Gastrocnemius medialis (tissue), 4 donors: ENCODE measurements around the gene TEX38. TPM values are rescaled to one million over a fixed set of nuclear protein-coding genes. Genes with fewer than 3 reads are reported as not detected.
"Not testable (repeated sequence)": the region's sequence is repeated elsewhere in the genome, so short reads cannot be mapped to it uniquely, and the experiment has no call there.

Experiments
- ATAC-seq, 2 donors: fragments of 150-250 bp; one replicate each; pipeline ENCODE4 v1.9.1; 2016
- DNase-seq, 2 donors: peaks; one replicate each; pipeline ENCODE4 v3.0.0-alpha.2; 2019
- H3K27ac ChIP-seq, 4 donors: fragments of 200-600 bp; sonication (generic); 1 replicate in 1 of 4; 2 replicates in 3 of 4; pipeline ENCODE4 v1.5.1; 2016 to 2018; ENCODE audit warnings: mild to moderate bottlenecking in 2 of 4, moderate library complexity in 1 of 4
- H3K27me3 ChIP-seq, 3 donors: fragments of 200-600 bp; sonication (generic) in 2 of 3; 1 replicate in 1 of 3; 2 replicates in 2 of 3; pipeline versions ENCODE4 v1.5.1 to v1.6.0; 2016 to 2019; ENCODE audit warnings: mild to moderate bottlenecking in 1 of 3, moderate library complexity in 1 of 3
- H3K36me3 ChIP-seq, 2 donors: fragments of 200-600 bp; sonication (generic) in 1 of 2; one replicate each; pipeline ENCODE4 v1.5.1; 2017 to 2018
- H3K4me1 ChIP-seq, 2 donors: fragments of 200-600 bp; sonication (generic) in 1 of 2; one replicate each; pipeline ENCODE4 v1.5.1; 2016 to 2017; ENCODE audit warnings: mild to moderate bottlenecking in 2 of 2
- H3K4me3 ChIP-seq, 4 donors: fragments of 200-600 bp; sonication (generic) in 3 of 4; 1 replicate in 1 of 4; 2 replicates in 3 of 4; pipeline ENCODE4 v1.5.1; 2016 to 2019; ENCODE audit warnings: mild to moderate bottlenecking in 2 of 4
- H3K9me3 ChIP-seq, 3 donors: fragments of 200-600 bp; sonication (generic) in 2 of 3; 1 replicate in 1 of 3; 2 replicates in 2 of 3; pipeline ENCODE4 v1.5.1; 2016 to 2019
- POLR2A ChIP-seq, 2 donors: fragments of 450-650 bp; IDR thresholded peaks; one replicate each; pipeline ENCODE4 v1.6.1; 2017; ENCODE audit warnings: antibody characterized with exemption in 2 of 2, mild to moderate bottlenecking in 2 of 2, moderate library complexity in 2 of 2
- in situ Hi-C, 4 donors: fragments of 200-750 bp; cut with MboI; loops; one replicate each; pipeline versions ENCODE4 v1.15.0 to v1.8.0; 2017; ENCODE audit warnings: low sequenced_read_pairs in 4 of 4
- intact Hi-C: fragments of 100-400 bp; cut with DNase I; formaldehyde crosslinking; loops from one replicate; pipeline ENCODE4 v1.15.1; 2023; ENCODE audit warnings: low total_unique reads
- total RNA-seq, 4 donors: library from RNA; depleted of rRNA; stranded (reverse); fragments of >200 nt; gene quantifications; one replicate each; pipeline versions ENCODE4 v1.1.0 to v1.2.3, GENCODE V29; 2016
- TF ChIP-seq, protein P1 (sequence below), 5 experiments: fragments of 450-650 bp in 3 of 5; fragments of 200-600 bp in 2 of 5; sonication (generic) in 2 of 5; IDR thresholded peaks in 4 of 5; conservative IDR thresholded peaks in 1 of 5; 1 replicate in 4 of 5; 2 replicates in 1 of 5; pipeline ENCODE4 v1.5.1; 2016 to 2019; ENCODE audit warnings: antibody characterized with exemption in 5 of 5, mild to moderate bottlenecking in 3 of 5, moderate library complexity in 3 of 5

TEX38 gene
- total RNA-seq, 4 donors from 2014 or later, result not detected

DNA sequence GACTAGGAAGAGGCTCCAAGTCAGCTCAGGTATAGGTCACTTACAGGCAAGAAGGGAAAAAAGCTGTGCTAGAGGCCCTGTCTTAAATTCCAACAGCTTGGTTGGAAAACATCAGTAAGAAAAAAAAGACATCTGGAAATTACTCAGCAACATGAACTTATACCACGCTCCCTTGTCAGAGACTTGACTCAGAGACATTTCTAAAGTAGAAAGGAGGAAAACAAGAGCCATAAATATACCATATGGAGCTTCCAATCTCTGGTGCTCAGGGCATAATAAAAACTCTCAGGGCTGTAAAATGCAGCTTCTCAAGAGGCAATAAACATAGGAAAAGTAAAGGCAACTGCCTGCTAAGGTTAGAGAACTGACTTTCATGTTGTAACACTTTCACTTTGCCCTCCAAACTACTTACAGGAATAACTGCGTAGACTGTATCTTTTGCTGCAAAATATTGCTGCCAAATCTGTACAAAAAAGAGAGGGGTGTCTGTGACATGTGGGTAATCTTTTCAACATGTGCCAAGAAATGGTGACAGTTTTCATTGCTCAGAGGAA is 18.2 kb upstream of the TEX38 start:
- Histone ChIP-seq H3K27ac (no peak overlapping the region), H3K36me3 (peaks cover 0 to 81% of the 10 kb centered on the region in 2 donors), H3K9me3 (no peaks in the 10 kb centered on the region), H3K4me3 (no peak overlapping the region), H3K27me3 (no peaks in the 10 kb centered on the region), H3K4me1 (no peaks in the 10 kb centered on the region)
- in situ Hi-C loops (no loop called here), intact Hi-C loops (no loop called here)
- no peak for DNase-seq
- ATAC-seq, result no peak
- TF ChIP-seq POLR2A (IDR thresholded peaks at IDR 0.05), result no peak
- TF ChIP-seq, protein P1, sequence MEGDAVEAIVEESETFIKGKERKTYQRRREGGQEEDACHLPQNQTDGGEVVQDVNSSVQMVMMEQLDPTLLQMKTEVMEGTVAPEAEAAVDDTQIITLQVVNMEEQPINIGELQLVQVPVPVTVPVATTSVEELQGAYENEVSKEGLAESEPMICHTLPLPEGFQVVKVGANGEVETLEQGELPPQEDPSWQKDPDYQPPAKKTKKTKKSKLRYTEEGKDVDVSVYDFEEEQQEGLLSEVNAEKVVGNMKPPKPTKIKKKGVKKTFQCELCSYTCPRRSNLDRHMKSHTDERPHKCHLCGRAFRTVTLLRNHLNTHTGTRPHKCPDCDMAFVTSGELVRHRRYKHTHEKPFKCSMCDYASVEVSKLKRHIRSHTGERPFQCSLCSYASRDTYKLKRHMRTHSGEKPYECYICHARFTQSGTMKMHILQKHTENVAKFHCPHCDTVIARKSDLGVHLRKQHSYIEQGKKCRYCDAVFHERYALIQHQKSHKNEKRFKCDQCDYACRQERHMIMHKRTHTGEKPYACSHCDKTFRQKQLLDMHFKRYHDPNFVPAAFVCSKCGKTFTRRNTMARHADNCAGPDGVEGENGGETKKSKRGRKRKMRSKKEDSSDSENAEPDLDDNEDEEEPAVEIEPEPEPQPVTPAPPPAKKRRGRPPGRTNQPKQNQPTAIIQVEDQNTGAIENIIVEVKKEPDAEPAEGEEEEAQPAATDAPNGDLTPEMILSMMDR (IDR thresholded peaks at IDR 0.05 in 4 of 5, conservative IDR thresholded peaks at IDR 0.05 in 1 of 5), result no peak

DNA sequence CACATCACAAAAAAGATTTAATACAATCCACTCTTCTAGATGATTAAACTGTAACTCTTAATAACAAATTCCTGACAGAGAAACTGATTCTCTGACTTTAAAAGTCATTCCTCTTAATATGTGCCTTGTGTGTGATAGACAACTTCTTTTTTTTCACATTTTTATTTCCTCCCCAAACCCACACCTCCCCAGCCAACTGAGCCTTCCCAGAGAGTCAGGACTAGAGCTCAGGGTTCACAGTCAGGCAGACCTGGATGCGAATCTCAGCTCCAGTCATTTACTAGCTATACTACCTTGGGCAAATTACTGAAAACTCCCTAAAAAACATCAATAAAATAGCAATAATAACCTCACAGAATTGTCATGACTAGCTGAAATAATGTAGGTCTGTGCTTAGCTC is 17.6 kb upstream of the TEX38 start:
- Histone ChIP-seq H3K27ac (no peak overlapping the region), H3K9me3 (no peaks in the 10 kb centered on the region), H3K36me3 (peaks cover 0 to 80% of the 10 kb centered on the region in 2 donors), H3K27me3 (no peaks in the 10 kb centered on the region), H3K4me1 (no peaks in the 10 kb centered on the region), H3K4me3 (no peak overlapping the region)
- intact Hi-C loops (no loop called here), in situ Hi-C loops (no loop called here)
- TF ChIP-seq, protein P1 (IDR thresholded peaks at IDR 0.05 in 4 of 5, conservative IDR thresholded peaks at IDR 0.05 in 1 of 5), result no peak
- TF ChIP-seq POLR2A (IDR thresholded peaks at IDR 0.05), result no peak
- no peak for DNase-seq
- ATAC-seq, result no peak

GRCh38 chr1:46654698-46655097 is 17.0 kb upstream of the TEX38 start:
- H3K4me1 ChIP-seq, ATAC-seq, H3K4me3 ChIP-seq, H3K9me3 ChIP-seq, DNase-seq, intact Hi-C loops, H3K27me3 ChIP-seq, in situ Hi-C loops, H3K27ac ChIP-seq: not testable (repeated sequence)
- peaks cover 0 to 73% of the 10 kb centered on the region in 2 donors for H3K36me3 ChIP-seq

- Histone ChIP-seq H3K36me3 (peaks cover 0 to 62% of the 10 kb centered on the region in 2 donors), H3K27me3 (no peaks in the 10 kb centered on the region), H3K4me3 (no peak overlapping the region), H3K9me3 (no peaks in the 10 kb centered on the region), H3K4me1 (no peaks in the 10 kb centered on the region), H3K27ac (no peak overlapping the region)
- DNase-seq (no peak), ATAC-seq (no peak)
- intact Hi-C loops, result no loop called here
- in situ Hi-C loops, result no loop called here
- TF ChIP-seq, protein P1 (IDR thresholded peaks at IDR 0.05 in 4 of 5, conservative IDR thresholded peaks at IDR 0.05 in 1 of 5), result no peak
- TF ChIP-seq POLR2A (IDR thresholded peaks at IDR 0.05), result no peak
These were observed 15.8 kb upstream of the TEX38 start for GRCh38 chr1:46655848-46656247.

- no peak for TF ChIP-seq POLR2A (IDR thresholded peaks at IDR 0.05)
- TF ChIP-seq, protein P1 (IDR thresholded peaks at IDR 0.05 in 4 of 5, conservative IDR thresholded peaks at IDR 0.05 in 1 of 5), result no peak
- peaks cover 0 to 62% of the 10 kb centered on the region in 2 donors for H3K36me3 ChIP-seq
- no peaks in the 10 kb centered on the region for H3K27me3 ChIP-seq
- H3K4me1 ChIP-seq, result no peaks in the 10 kb centered on the region
- no peak for ATAC-seq
- H3K4me3 ChIP-seq, result no peak overlapping the region
- H3K27ac ChIP-seq, result no peak overlapping the region
- no peak for DNase-seq
- in situ Hi-C loops (no loop called here), intact Hi-C loops (no loop called here)
- no peaks in the 10 kb centered on the region for H3K9me3 ChIP-seq
These were observed 15.0 kb upstream of the TEX38 start for GRCh38 chr1:46656643-46657042.
